Measurements from ENCODE around the gene PCBP2.

DNA sequence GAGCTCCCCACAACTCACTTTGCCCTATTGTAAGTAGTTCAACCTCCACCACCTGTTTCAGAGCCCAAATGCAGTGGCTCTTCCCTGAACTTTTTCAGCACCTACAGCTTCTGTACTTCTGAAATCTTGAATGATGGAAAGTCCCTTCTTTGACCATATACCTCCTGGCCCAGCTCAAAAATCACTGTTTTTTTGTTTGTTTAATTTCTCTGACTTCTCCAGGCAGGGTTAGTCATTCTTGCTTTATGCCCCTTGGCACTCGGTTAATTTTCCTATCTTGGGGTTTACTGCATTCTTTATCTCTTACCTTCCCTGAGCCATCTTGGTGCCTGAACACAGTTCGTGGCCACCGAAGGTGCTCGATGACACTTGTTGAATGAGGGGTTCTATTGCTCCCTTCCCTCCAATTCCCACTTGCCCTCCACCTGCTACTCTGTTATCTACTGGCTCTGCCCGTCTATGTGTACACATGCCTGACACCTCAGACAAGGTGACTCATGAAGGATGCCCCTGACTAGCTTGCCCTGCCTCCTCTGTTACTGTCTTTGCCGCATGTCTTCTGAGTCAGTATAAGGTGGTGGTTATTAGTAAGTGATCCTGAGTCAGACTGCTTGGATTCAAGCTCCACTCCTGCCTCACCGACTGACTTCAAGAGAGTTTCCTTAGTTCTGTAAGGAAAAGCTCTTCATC, 23.9 kb upstream of the PCBP2 start:
- TF ChIP-seq EZH2 (IDR thresholded peaks at IDR 0.05; ENCODE audit: insufficient read depth, poor library complexity, severe bottlenecking) (no peak), EZH2phosphoT487 (IDR thresholded peaks at IDR 0.05; ENCODE audit: insufficient read depth, low read depth) (no peak)

All from GM23248 (cell line).